ENCODE measurements around the gene IDH2. TPM values are rescaled to one million over a fixed set of nuclear protein-coding genes. Genes with fewer than 3 reads are reported as not detected.
"Not testable (repeated sequence)": the region's sequence is repeated elsewhere in the genome, so short reads cannot be mapped to it uniquely, and the experiment has no call there.

IDH2 gene
- total RNA-seq, 1 experiment from 2014 or later: 93.4 TPM

GRCh38 chr15:90142216-90143165 lies 40.2 kb upstream of the IDH2 start:
- no peak overlapping the region for H2AFZ ChIP-seq (ENCODE audit: low read length)
- no peaks in the 10 kb centered on the region for H4K20me1 ChIP-seq (ENCODE audit: insufficient read depth, low read depth, low read length)
- H3K9me2 ChIP-seq (replicated peaks; ENCODE audit: insufficient read depth, low read length): no peaks in the 10 kb centered on the region
- no peaks in the 10 kb centered on the region for H3K9me3 ChIP-seq (ENCODE audit: low read length)
- no peak overlapping the region for H3K4me2 ChIP-seq (ENCODE audit: low read depth, low read length, poor library complexity, severe bottlenecking)
- no peaks in the 10 kb centered on the region for H3K27me3 ChIP-seq (ENCODE audit: low read length)
- no peaks in the 10 kb centered on the region for H3K36me3 ChIP-seq (ENCODE audit: insufficient read depth, low read length)
- no peaks in the 10 kb centered on the region for H3K79me2 ChIP-seq (ENCODE audit: low read length)
- H3K9ac ChIP-seq (ENCODE audit: low read length): no peak overlapping the region
- H3K27ac ChIP-seq (ENCODE audit: low read length): no peak overlapping the region
- no peak for DNase-seq
- peaks cover 4% of the 10 kb centered on the region; the same call in 1 of the 2 replicates for H3K4me1 ChIP-seq (ENCODE audit: low read length)
- H3K4me3 ChIP-seq (ENCODE audit: low read length): no peak overlapping the region

- no peaks in the 10 kb centered on the region for H3K27me3 ChIP-seq (ENCODE audit: low read length)
- no peak for DNase-seq
- no peak overlapping the region for H3K4me3 ChIP-seq (ENCODE audit: low read length)
- H3K27ac ChIP-seq (ENCODE audit: low read length): no peak overlapping the region
- no peaks in the 10 kb centered on the region for H4K20me1 ChIP-seq (ENCODE audit: insufficient read depth, low read depth, low read length)
- no peak overlapping the region for H3K4me2 ChIP-seq (ENCODE audit: low read depth, low read length, poor library complexity, severe bottlenecking)
- H3K79me2 ChIP-seq (ENCODE audit: low read length): no peaks in the 10 kb centered on the region
- no peak overlapping the region for H3K9ac ChIP-seq (ENCODE audit: low read length)
- H3K9me3 ChIP-seq (ENCODE audit: low read length): no peaks in the 10 kb centered on the region
- no peaks in the 10 kb centered on the region for H3K36me3 ChIP-seq (ENCODE audit: insufficient read depth, low read length)
- H3K4me1 ChIP-seq (ENCODE audit: low read length): peaks cover 4% of the 10 kb centered on the region; the same call in 1 of the 2 replicates
- H2AFZ ChIP-seq (ENCODE audit: low read length): no peak overlapping the region
- H3K9me2 ChIP-seq (replicated peaks; ENCODE audit: insufficient read depth, low read length): no peaks in the 10 kb centered on the region
Measured at GRCh38 chr15:90141646-90142045, 39.4 kb upstream of the IDH2 start.

- not testable (repeated sequence) for H3K79me2 ChIP-seq (ENCODE audit: low read length); H3K9me3 ChIP-seq (ENCODE audit: low read length); H3K4me2 ChIP-seq (ENCODE audit: low read depth, low read length, poor library complexity, severe bottlenecking); H2AFZ ChIP-seq (ENCODE audit: low read length); DNase-seq; H4K20me1 ChIP-seq (ENCODE audit: insufficient read depth, low read depth, low read length); H3K4me1 ChIP-seq (ENCODE audit: low read length); H3K4me3 ChIP-seq (ENCODE audit: low read length); H3K36me3 ChIP-seq (ENCODE audit: insufficient read depth, low read length); H3K27me3 ChIP-seq (ENCODE audit: low read length); H3K9ac ChIP-seq (ENCODE audit: low read length); H3K27ac ChIP-seq (ENCODE audit: low read length); H3K9me2 ChIP-seq (replicated peaks; ENCODE audit: insufficient read depth, low read length)
Measured at GRCh38 chr15:90139549-90139948, 37.3 kb upstream of the IDH2 start.

GRCh38 chr15:90138071-90138833 lies 36.0 kb upstream of the IDH2 start:
- H3K79me2 ChIP-seq (ENCODE audit: low read length): no peaks in the 10 kb centered on the region
- no peak for DNase-seq
- H4K20me1 ChIP-seq (ENCODE audit: insufficient read depth, low read depth, low read length): no peaks in the 10 kb centered on the region
- H3K9me2 ChIP-seq (replicated peaks; ENCODE audit: insufficient read depth, low read length): no peaks in the 10 kb centered on the region
- H2AFZ ChIP-seq (ENCODE audit: low read length): no peak overlapping the region
- H3K27ac ChIP-seq (ENCODE audit: low read length): no peak overlapping the region
- H3K9ac ChIP-seq (ENCODE audit: low read length): no peak overlapping the region
- no peaks in the 10 kb centered on the region for H3K36me3 ChIP-seq (ENCODE audit: insufficient read depth, low read length)
- H3K4me1 ChIP-seq (ENCODE audit: low read length): peaks cover 3% of the 10 kb centered on the region; the same call in 1 of the 2 replicates
- no peak overlapping the region for H3K4me3 ChIP-seq (ENCODE audit: low read length)
- H3K9me3 ChIP-seq (ENCODE audit: low read length): no peaks in the 10 kb centered on the region
- H3K4me2 ChIP-seq (ENCODE audit: low read depth, low read length, poor library complexity, severe bottlenecking): no peak overlapping the region
- H3K27me3 ChIP-seq (ENCODE audit: low read length): no peaks in the 10 kb centered on the region

GRCh38 chr15:90132437-90132836 lies 30.2 kb upstream of the IDH2 start:
- H4K20me1 ChIP-seq (ENCODE audit: insufficient read depth, low read depth, low read length): no peaks in the 10 kb centered on the region
- no peak overlapping the region for H2AFZ ChIP-seq (ENCODE audit: low read length)
- H3K9me3 ChIP-seq (ENCODE audit: low read length): no peaks in the 10 kb centered on the region
- H3K36me3 ChIP-seq (ENCODE audit: insufficient read depth, low read length): no peaks in the 10 kb centered on the region
- no peak overlapping the region for H3K9ac ChIP-seq (ENCODE audit: low read length)
- peaks cover 6% of the 10 kb centered on the region for H3K4me1 ChIP-seq (ENCODE audit: low read length)
- H3K4me2 ChIP-seq (ENCODE audit: low read depth, low read length, poor library complexity, severe bottlenecking): no peak overlapping the region
- DNase-seq: no peak
- H3K9me2 ChIP-seq (replicated peaks; ENCODE audit: insufficient read depth, low read length): no peaks in the 10 kb centered on the region
- no peak overlapping the region for H3K27ac ChIP-seq (ENCODE audit: low read length)
- no peak overlapping the region for H3K4me3 ChIP-seq (ENCODE audit: low read length)
- no peaks in the 10 kb centered on the region for H3K79me2 ChIP-seq (ENCODE audit: low read length)
- H3K27me3 ChIP-seq (ENCODE audit: low read length): no peaks in the 10 kb centered on the region

- no peak overlapping the region for H3K4me3 ChIP-seq (ENCODE audit: low read length)
- no peak overlapping the region for H3K27ac ChIP-seq (ENCODE audit: low read length)
- H4K20me1 ChIP-seq (ENCODE audit: insufficient read depth, low read depth, low read length): no peaks in the 10 kb centered on the region
- DNase-seq: no peak
- no peaks in the 10 kb centered on the region for H3K36me3 ChIP-seq (ENCODE audit: insufficient read depth, low read length)
- H3K9ac ChIP-seq (ENCODE audit: low read length): no peak overlapping the region
- H3K27me3 ChIP-seq (ENCODE audit: low read length): no peaks in the 10 kb centered on the region
- H3K9me3 ChIP-seq (ENCODE audit: low read length): no peaks in the 10 kb centered on the region
- peaks cover 6% of the 10 kb centered on the region for H3K4me1 ChIP-seq (ENCODE audit: low read length)
- H3K9me2 ChIP-seq (replicated peaks; ENCODE audit: insufficient read depth, low read length): no peaks in the 10 kb centered on the region
- no peaks in the 10 kb centered on the region for H3K79me2 ChIP-seq (ENCODE audit: low read length)
- no peak overlapping the region for H2AFZ ChIP-seq (ENCODE audit: low read length)
- H3K4me2 ChIP-seq (ENCODE audit: low read depth, low read length, poor library complexity, severe bottlenecking): no peak overlapping the region
Measured at GRCh38 chr15:90131848-90132247, 29.6 kb upstream of the IDH2 start.

GRCh38 chr15:90130291-90130690 lies 28.0 kb upstream of the IDH2 start:
- no peak for DNase-seq
- no peaks in the 10 kb centered on the region for H3K27me3 ChIP-seq (ENCODE audit: low read length)
- no peaks in the 10 kb centered on the region for H3K79me2 ChIP-seq (ENCODE audit: low read length)

More at GRCh38 chr15:90130291-90130690, 28.0 kb upstream of the IDH2 start:
- Histone ChIP-seq H3K27ac (ENCODE audit: low read length) (no peak overlapping the region), H3K9me2 (replicated peaks; ENCODE audit: insufficient read depth, low read length) (no peaks in the 10 kb centered on the region), H4K20me1 (ENCODE audit: insufficient read depth, low read depth, low read length) (no peaks in the 10 kb centered on the region), H3K9ac (ENCODE audit: low read length) (no peak overlapping the region), H3K4me1 (ENCODE audit: low read length) (peaks cover 6% of the 10 kb centered on the region), H2AFZ (ENCODE audit: low read length) (no peak overlapping the region), H3K4me2 (ENCODE audit: low read depth, low read length, poor library complexity, severe bottlenecking) (no peak overlapping the region), H3K4me3 (ENCODE audit: low read length) (no peak overlapping the region), H3K9me3 (ENCODE audit: low read length) (no peaks in the 10 kb centered on the region), H3K36me3 (ENCODE audit: insufficient read depth, low read length) (no peaks in the 10 kb centered on the region)
